ENCODE data around the gene TSTD2. TPM values are rescaled to one million over a fixed set of nuclear protein-coding genes. Genes with fewer than 3 reads are reported as not detected.

TSTD2 gene
- 34.2 TPM for total RNA-seq

- DNase-seq (ENCODE audit: low spot score in 2 of 2) (peak; percentile 87 to 90), FAIRE-seq (no peak)
Measured at GRCh38 chr9:97632985-97633858, at the start of gene TSTD2, which contains the start of gene NCBP1. Gene TSTD2 (minus strand): TSS chr9:97633368. CDS start chr9:97627562, 5,806 bp downstream. Gene NCBP1 (plus strand): TSS chr9:97633821. CDS start chr9:97633882, 61 bp downstream.

- FAIRE-seq (no peak), DNase-seq (ENCODE audit: low spot score in 2 of 2) (no peak)
Measured at GRCh38 chr9:97682242-97682641, 49.1 kb upstream of the TSTD2 start.

GRCh38 chr9:97675655-97676054, 42.5 kb upstream of the TSTD2 start:
- DNase-seq (ENCODE audit: low spot score in 2 of 2): no peak
- FAIRE-seq: no peak

- DNase-seq (ENCODE audit: low spot score in 2 of 2) (no peak), FAIRE-seq (no peak)
Measured at GRCh38 chr9:97673922-97674321, 40.8 kb upstream of the TSTD2 start.

- DNase-seq (ENCODE audit: low spot score in 2 of 2) (no peak), FAIRE-seq (no peak)
Measured at GRCh38 chr9:97672403-97672802, 39.2 kb upstream of the TSTD2 start.

GRCh38 chr9:97670586-97670985, 37.4 kb upstream of the TSTD2 start:
- FAIRE-seq: no peak
- no peak for DNase-seq (ENCODE audit: low spot score in 2 of 2)

GRCh38 chr9:97668485-97668884, 35.3 kb upstream of the TSTD2 start:
- FAIRE-seq: no peak
- no peak for DNase-seq (ENCODE audit: low spot score in 2 of 2)

GRCh38 chr9:97666907-97667686, 33.9 kb upstream of the TSTD2 start:
- FAIRE-seq (no peak), DNase-seq (ENCODE audit: low spot score in 2 of 2) (no peak)

- DNase-seq (ENCODE audit: low spot score in 2 of 2): no peak
- no peak for FAIRE-seq
Measured at GRCh38 chr9:97665742-97666141, 32.6 kb upstream of the TSTD2 start.

GRCh38 chr9:97660847-97661246, 27.7 kb upstream of the TSTD2 start:
- DNase-seq (ENCODE audit: low spot score in 2 of 2): no peak
- FAIRE-seq: no peak

GRCh38 chr9:97660340-97660739, 27.2 kb upstream of the TSTD2 start:
- DNase-seq (ENCODE audit: low spot score in 2 of 2) (no peak), FAIRE-seq (no peak)

GRCh38 chr9:97659771-97660170, 26.6 kb upstream of the TSTD2 start:
- FAIRE-seq (no peak), DNase-seq (ENCODE audit: low spot score in 2 of 2) (no peak)

- DNase-seq (ENCODE audit: low spot score in 2 of 2) (no peak), FAIRE-seq (no peak)
Measured at GRCh38 chr9:97658707-97659106, 25.5 kb upstream of the TSTD2 start.

- DNase-seq (ENCODE audit: low spot score in 2 of 2) (no peak), FAIRE-seq (no peak)
Measured at GRCh38 chr9:97651646-97652045, 18.5 kb upstream of the TSTD2 start.

- DNase-seq (ENCODE audit: low spot score in 2 of 2): no peak
- no peak for FAIRE-seq
Measured at GRCh38 chr9:97647996-97648395, 14.8 kb upstream of the TSTD2 start.

- no peak for DNase-seq (ENCODE audit: low spot score in 2 of 2)
- FAIRE-seq: no peak
Measured at GRCh38 chr9:97645720-97646119, 12.6 kb upstream of the TSTD2 start.

- DNase-seq (ENCODE audit: low spot score in 2 of 2) (no peak), FAIRE-seq (no peak)
Measured at GRCh38 chr9:97640325-97640724, 7.2 kb upstream of the TSTD2 start.

- FAIRE-seq (no peak), DNase-seq (ENCODE audit: low spot score in 2 of 2) (no peak)
Measured at GRCh38 chr9:97638666-97639065, 5.5 kb upstream of the TSTD2 start.

GRCh38 chr9:97636903-97637302, 3.7 kb upstream of the TSTD2 start:
- FAIRE-seq: no peak
- DNase-seq (ENCODE audit: low spot score in 2 of 2): no peak

GRCh38 chr9:97635026-97635425, 1.9 kb upstream of the TSTD2 start:
- no peak for DNase-seq (ENCODE audit: low spot score in 2 of 2)
- no peak for FAIRE-seq

- DNase-seq (ENCODE audit: low spot score in 2 of 2): no peak
- FAIRE-seq: no peak
Measured at GRCh38 chr9:97633859-97634490, 807 bp upstream of the TSTD2 start.

All from frontal cortex (tissue), 4 donors.